MM.1S (cell line): ENCODE measurements around the gene MS4A10.

Experiments used
- DNase-seq: peaks from one replicate; pipeline ENCODE4 v3.0.0-alpha.2; 2015
- H2AFZ ChIP-seq: fragments of 300-600 bp; sonication (generic); 2 replicates; pipeline ENCODE4 v1.6.0; 2016; ENCODE audit warnings: antibody characterized with exemption, low read length
- H3F3A ChIP-seq: fragments of 300-600 bp; sonication (generic); 2 replicates; pipeline ENCODE4 v1.6.1; 2016; ENCODE audit warnings: mild to moderate bottlenecking, antibody characterized with exemption, low read length, moderate library complexity, mixed read lengths; ENCODE audit not compliant: insufficient read depth
- H3K27ac ChIP-seq: fragments of 300-600 bp; sonication (generic); 2 replicates; pipeline ENCODE4 v1.5.1; 2016; ENCODE audit warnings: mild to moderate bottlenecking, low read length
- H3K27me3 ChIP-seq: fragments of 300-600 bp; sonication (generic); replicated peaks from 2 replicates; pipeline ENCODE4 v1.6.0; 2016; ENCODE audit warnings: low read length; ENCODE audit not compliant: insufficient read depth
- H3K36me3 ChIP-seq: fragments of 300-600 bp; sonication (generic); replicated peaks from 2 replicates; pipeline ENCODE4 v1.6.1; 2016; ENCODE audit warnings: mild to moderate bottlenecking, low read length, mixed read lengths; ENCODE audit not compliant: insufficient read depth
- H3K4me1 ChIP-seq: fragments of 300-600 bp; sonication (generic); 2 replicates; pipeline ENCODE4 v1.6.1; 2016; ENCODE audit warnings: low read length, mixed read lengths
- H3K4me2 ChIP-seq: fragments of 300-600 bp; sonication (generic); 2 replicates; pipeline ENCODE4 v1.6.0; 2016; ENCODE audit warnings: low read depth, low read length
- H3K4me3 ChIP-seq: fragments of 300-600 bp; sonication (generic); 2 replicates; pipeline ENCODE4 v1.5.1; 2016; ENCODE audit warnings: low read length, mixed read lengths
- H3K79me2 ChIP-seq: fragments of 300-600 bp; sonication (generic); 2 replicates; pipeline ENCODE4 v1.6.1; 2016; ENCODE audit warnings: mixed run types, low read length, mixed read lengths
- H3K9ac ChIP-seq: fragments of 300-600 bp; sonication (generic); 2 replicates; pipeline ENCODE4 v1.6.1; 2016; ENCODE audit warnings: low read length, mixed read lengths
- H3K9me2 ChIP-seq: fragments of 300-600 bp; sonication (generic); replicated peaks from 2 replicates; pipeline ENCODE4 v1.6.1; 2016; ENCODE audit warnings: mild to moderate bottlenecking, low read length, mixed read lengths; ENCODE audit not compliant: insufficient read depth
- H3K9me3 ChIP-seq: fragments of 300-600 bp; sonication (generic); replicated peaks from 2 replicates; pipeline ENCODE4 v1.6.1; 2016; ENCODE audit warnings: mild to moderate bottlenecking, low read length, mixed read lengths; ENCODE audit not compliant: insufficient read depth
- H4K20me1 ChIP-seq: fragments of 300-600 bp; sonication (generic); 2 replicates; pipeline ENCODE4 v1.6.1; 2016; ENCODE audit warnings: mild to moderate bottlenecking, low read length, moderate library complexity, mixed read lengths; ENCODE audit not compliant: insufficient read depth
- CTCF ChIP-seq: fragments of 300-600 bp; sonication (generic); IDR thresholded peaks from 2 replicates; pipeline ENCODE4 v1.5.1; 2016; ENCODE audit warnings: antibody characterized with exemption, low read length, mixed read lengths
- EZH2 ChIP-seq: fragments of 300-600 bp; sonication (generic); optimal IDR thresholded peaks from 2 replicates; pipeline ENCODE3; 2017; ENCODE audit warnings: low read depth, mild to moderate bottlenecking, antibody characterized with exemption, low read length, mixed read lengths
- EZH2phosphoT487 ChIP-seq: fragments of 300-600 bp; sonication (generic); IDR thresholded peaks from 2 replicates; pipeline ENCODE4 v1.6.1; 2018; ENCODE audit warnings: antibody characterized with exemption, low read length

The MS4A10 gene

GRCh38 chr11:60830478-60831142 lies 45.5 kb downstream of the MS4A10 start:
- no peak overlapping the region for H3K4me2 ChIP-seq
- H3K27me3 ChIP-seq = no peaks in the 10 kb centered on the region
- H3K9me2 ChIP-seq = no peaks in the 10 kb centered on the region
- no peak overlapping the region for H3K27ac ChIP-seq
- no peak overlapping the region for H3K4me3 ChIP-seq
- peaks cover 11% of the 10 kb centered on the region; the same call in 1 of the 2 replicates for H3F3A ChIP-seq
- no peak for DNase-seq
- H3K9ac ChIP-seq = no peak overlapping the region
- no peaks in the 10 kb centered on the region for H3K36me3 ChIP-seq
- no peaks in the 10 kb centered on the region for H4K20me1 ChIP-seq
- H3K9me3 ChIP-seq = no peaks in the 10 kb centered on the region
- peaks cover 27% of the 10 kb centered on the region for H3K4me1 ChIP-seq
- no peak overlapping the region for H2AFZ ChIP-seq
- no peaks in the 10 kb centered on the region for H3K79me2 ChIP-seq
- TF ChIP-seq CTCF (no peak), EZH2phosphoT487 (no peak)

- Histone ChIP-seq H3K27ac (no peak overlapping the region), H3K9ac (no peak overlapping the region), H3K27me3 (no peaks in the 10 kb centered on the region), H3K79me2 (no peaks in the 10 kb centered on the region), H3K9me3 (no peaks in the 10 kb centered on the region), H3F3A (peaks cover 14% of the 10 kb centered on the region; the same call in 1 of the 2 replicates), H2AFZ (no peak overlapping the region), H3K9me2 (no peaks in the 10 kb centered on the region), H4K20me1 (no peaks in the 10 kb centered on the region), H3K4me2 (no peak overlapping the region), H3K4me3 (no peak overlapping the region), H3K4me1 (peaks cover 32% of the 10 kb centered on the region), H3K36me3 (no peaks in the 10 kb centered on the region)
- TF ChIP-seq EZH2phosphoT487 (no peak), EZH2 (no peak), CTCF (peak; percentile 96)
- peak; percentile 87 for DNase-seq
Observed at GRCh38 chr11:60831143-60831500, 46.0 kb downstream of the MS4A10 start.

GRCh38 chr11:60831501-60832079 lies 46.5 kb downstream of the MS4A10 start:
- H4K20me1 ChIP-seq = no peaks in the 10 kb centered on the region
- H3F3A ChIP-seq = peaks cover 14% of the 10 kb centered on the region; the same call in 1 of the 2 replicates
- peaks cover 35% of the 10 kb centered on the region for H3K4me1 ChIP-seq
- H3K36me3 ChIP-seq = no peaks in the 10 kb centered on the region
- no peak overlapping the region for H3K27ac ChIP-seq
- no peaks in the 10 kb centered on the region for H3K27me3 ChIP-seq
- no peak overlapping the region for H3K9ac ChIP-seq
- H3K4me2 ChIP-seq = no peak overlapping the region
- no peaks in the 10 kb centered on the region for H3K9me3 ChIP-seq
- DNase-seq = no peak
- no peak overlapping the region for H2AFZ ChIP-seq
- no peaks in the 10 kb centered on the region for H3K9me2 ChIP-seq
- TF ChIP-seq EZH2 = no peak
- no peak for TF ChIP-seq EZH2phosphoT487
- no peak for TF ChIP-seq CTCF
- no peaks in the 10 kb centered on the region for H3K79me2 ChIP-seq
- no peak overlapping the region for H3K4me3 ChIP-seq
